ENCODE results near the gene SLC25A40. TPM values are rescaled to one million over a fixed set of nuclear protein-coding genes. Genes with fewer than 3 reads are reported as not detected.

The SLC25A40 gene
- total RNA-seq, 1 experiment from 2014 or later = 5.2 TPM

DNA sequence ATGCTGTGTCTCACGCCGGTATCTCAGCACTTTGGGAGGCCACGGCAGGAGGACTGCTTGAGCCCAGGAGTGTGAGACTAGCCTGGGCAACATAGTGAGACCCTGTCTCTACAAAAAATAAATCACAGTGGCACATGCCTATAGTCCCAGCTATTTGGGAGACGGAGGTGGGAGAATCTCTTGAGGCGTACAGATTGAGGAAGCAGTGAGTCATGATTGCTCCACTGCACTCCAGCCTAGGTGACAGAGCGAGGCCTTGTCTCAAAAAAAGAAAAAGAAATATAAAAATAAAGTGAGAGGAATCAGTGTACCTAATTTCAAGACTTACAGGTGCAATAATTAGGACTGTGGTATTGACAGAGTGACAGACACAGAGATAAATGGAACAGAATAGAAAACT, 23.9 kb downstream of the SLC25A40 start:
- DNase-seq (no peak), ATAC-seq (no peak)
- CTCF ChIA-PET = no interaction called here
- H3K36me3 ChIP-seq (ENCODE audit: low read depth, low read length) = peaks cover 15% of the 10 kb centered on the region
- H3K79me2 ChIP-seq (ENCODE audit: low read length) = no peaks in the 10 kb centered on the region
- no peak for TF ChIP-seq EZH2phosphoT487 (IDR thresholded peaks at IDR 0.05; ENCODE audit: borderline replicate concordance, low read length)
- TF ChIP-seq CTCF (conservative IDR thresholded peaks at IDR 0.05; ENCODE audit: low read depth, low read length) = no peak
- no peak for TF ChIP-seq EZH2 (IDR thresholded peaks at IDR 0.05; ENCODE audit: low read length, unreplicated experiment)
- H4K20me1 ChIP-seq (ENCODE audit: low read length) = no peaks in the 10 kb centered on the region
- no TSS peak for BruUV-seq (replicated peaks)
- H3K27me3 ChIP-seq (ENCODE audit: low read length) = no peaks in the 10 kb centered on the region
- POLR2A ChIA-PET (ENCODE audit: unreplicated experiment) = no interaction called here
- H2AFZ ChIP-seq (ENCODE audit: low read length) = no peak overlapping the region
- no peak overlapping the region for H3K4me3 ChIP-seq (ENCODE audit: low read length)
- H3K4me1 ChIP-seq (ENCODE audit: insufficient read depth, low read length) = peaks cover 4% of the 10 kb centered on the region; the same call in 1 of the 2 replicates
- H3K9me3 ChIP-seq (ENCODE audit: low read length) = no peaks in the 10 kb centered on the region
- no peak overlapping the region for H3K4me2 ChIP-seq (ENCODE audit: low read length)
- H3K9ac ChIP-seq (ENCODE audit: low read length) = no peak overlapping the region
- no peak overlapping the region for H3K27ac ChIP-seq (ENCODE audit: low read length)
- H3F3A ChIP-seq (ENCODE audit: low read length, unreplicated experiment) = no peaks in the 10 kb centered on the region
- intact Hi-C loops (cut with micrococcal nuclease) = no loop called here
- no peaks in the 10 kb centered on the region for H3K9me2 ChIP-seq (replicated peaks; ENCODE audit: low read length)

DNA sequence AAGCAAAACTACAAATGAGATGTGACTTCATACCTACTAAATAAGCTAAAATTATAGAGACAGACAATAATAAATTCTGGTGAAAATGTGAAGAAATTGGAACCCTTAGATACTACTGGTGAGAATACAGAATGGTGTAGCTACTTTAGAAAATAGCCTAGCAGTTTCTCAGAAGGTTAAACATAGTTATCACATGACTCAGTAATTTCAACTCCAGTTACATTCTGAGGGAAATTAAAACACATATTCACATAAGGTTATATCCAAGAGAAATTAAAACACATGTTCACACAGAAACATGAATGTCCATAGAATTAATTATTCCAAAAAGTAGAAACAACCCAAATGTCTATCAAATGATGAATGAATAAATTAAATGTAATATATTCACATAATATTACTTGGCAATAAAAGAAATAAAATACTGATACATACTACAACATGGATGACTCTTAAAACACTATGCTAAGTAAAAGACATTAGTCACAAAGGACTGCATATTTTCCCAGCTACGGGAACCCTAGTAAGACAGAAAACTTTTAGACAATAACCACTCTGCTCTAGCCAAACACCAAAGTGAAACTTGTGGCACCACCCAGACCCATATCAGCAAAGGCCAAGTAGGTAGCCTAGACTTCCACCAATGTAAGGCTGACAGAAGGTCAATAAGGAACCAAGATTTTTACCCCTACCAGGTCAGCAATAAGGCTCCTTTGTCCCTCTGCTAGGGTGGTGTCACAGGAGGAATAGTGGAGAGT, 25.1 kb downstream of the SLC25A40 start:
- no peak for TF ChIP-seq EZH2 (IDR thresholded peaks at IDR 0.05; ENCODE audit: low read length, unreplicated experiment)
- TF ChIP-seq CTCF (conservative IDR thresholded peaks at IDR 0.05; ENCODE audit: low read depth, low read length) = no peak
- no peak for TF ChIP-seq EZH2phosphoT487 (IDR thresholded peaks at IDR 0.05; ENCODE audit: borderline replicate concordance, low read length)
- Histone ChIP-seq H3F3A (ENCODE audit: low read length, unreplicated experiment) (no peaks in the 10 kb centered on the region), H4K20me1 (ENCODE audit: low read length) (no peaks in the 10 kb centered on the region), H3K4me2 (ENCODE audit: low read length) (no peak overlapping the region), H3K4me3 (ENCODE audit: low read length) (no peak overlapping the region), H3K79me2 (ENCODE audit: low read length) (no peaks in the 10 kb centered on the region), H3K9ac (ENCODE audit: low read length) (no peak overlapping the region), H3K9me3 (ENCODE audit: low read length) (no peaks in the 10 kb centered on the region), H3K4me1 (ENCODE audit: insufficient read depth, low read length) (peaks cover 4% of the 10 kb centered on the region; the same call in 1 of the 2 replicates), H3K36me3 (ENCODE audit: low read depth, low read length) (peaks cover 15% of the 10 kb centered on the region), H3K27me3 (ENCODE audit: low read length) (no peaks in the 10 kb centered on the region), H3K9me2 (replicated peaks; ENCODE audit: low read length) (no peaks in the 10 kb centered on the region), H3K27ac (ENCODE audit: low read length) (no peak overlapping the region), H2AFZ (ENCODE audit: low read length) (no peak overlapping the region)
- ChIA-PET CTCF (no interaction called here), POLR2A (ENCODE audit: unreplicated experiment) (no interaction called here)
- DNase-seq = no peak
- no TSS peak for BruUV-seq (replicated peaks)
- no peak for ATAC-seq
- intact Hi-C loops (cut with micrococcal nuclease) = no loop called here

- Histone ChIP-seq H3K9me3 (ENCODE audit: low read length) (no peaks in the 10 kb centered on the region), H3F3A (ENCODE audit: low read length, unreplicated experiment) (no peaks in the 10 kb centered on the region), H3K79me2 (ENCODE audit: low read length) (no peaks in the 10 kb centered on the region), H3K36me3 (ENCODE audit: low read depth, low read length) (peaks cover 3% of the 10 kb centered on the region; the same call in 1 of the 2 replicates), H3K27me3 (ENCODE audit: low read length) (no peaks in the 10 kb centered on the region), H3K4me1 (ENCODE audit: insufficient read depth, low read length) (no peaks in the 10 kb centered on the region), H2AFZ (ENCODE audit: low read length) (no peak overlapping the region), H4K20me1 (ENCODE audit: low read length) (no peaks in the 10 kb centered on the region), H3K9ac (ENCODE audit: low read length) (no peak overlapping the region), H3K4me2 (ENCODE audit: low read length) (no peak overlapping the region), H3K9me2 (replicated peaks; ENCODE audit: low read length) (no peaks in the 10 kb centered on the region), H3K4me3 (ENCODE audit: low read length) (no peak overlapping the region), H3K27ac (ENCODE audit: low read length) (no peak overlapping the region)
- DNase-seq (no peak), ATAC-seq (no peak)
- CTCF ChIA-PET = no interaction called here
- TF ChIP-seq CTCF (conservative IDR thresholded peaks at IDR 0.05; ENCODE audit: low read depth, low read length) (no peak), EZH2 (IDR thresholded peaks at IDR 0.05; ENCODE audit: low read length, unreplicated experiment) (no peak), EZH2phosphoT487 (IDR thresholded peaks at IDR 0.05; ENCODE audit: borderline replicate concordance, low read length) (no peak)
- BruUV-seq (replicated peaks) = no TSS peak
- POLR2A ChIA-PET (ENCODE audit: unreplicated experiment) = no interaction called here
- intact Hi-C loops (cut with micrococcal nuclease) = no loop called here
These were observed 38.6 kb downstream of the SLC25A40 start for GRCh38 chr7:87837597-87837996.
